SU-DHL-6 (cell line): ENCODE data around the gene SLC36A3.
A peak's percentile ranks its signal among the peaks of the same experiment; 100 is the strongest.

Experiments
- H2AFZ ChIP-seq: fragments of 200-600 bp; sonication (generic); 2 replicates; pipeline ENCODE4 v1.6.1; 2014; ENCODE audit warnings: low read depth, mild to moderate bottlenecking, moderate library complexity, mixed read lengths, antibody characterized with exemption, low read length; ENCODE audit not compliant: severe bottlenecking
- H3F3A ChIP-seq: fragments of 200-600 bp; shearing (Covaris generic); 2 replicates; pipeline ENCODE4 v1.6.0; 2016; ENCODE audit warnings: antibody characterized with exemption, mild to moderate bottlenecking; ENCODE audit not compliant: insufficient read depth
- H3K27ac ChIP-seq: fragments of 200-600 bp; sonication (generic); 2 replicates; pipeline ENCODE4 v1.5.1; 2016; ENCODE audit warnings: low read depth, mild to moderate bottlenecking, low read length, moderate library complexity, mixed read lengths
- H3K27me3 ChIP-seq: fragments of 200-600 bp; sonication (generic), shearing (Covaris generic); 2 replicates; pipeline ENCODE4 v1.6.0; 2014; ENCODE audit warnings: mild to moderate bottlenecking, low read length
- H3K36me3 ChIP-seq: fragments of 200-600 bp; sonication (generic); 2 replicates; pipeline ENCODE4 v1.6.1; 2014; ENCODE audit warnings: mild to moderate bottlenecking, low read length, mixed read lengths
- H3K4me2 ChIP-seq: fragments of 300-600, 200-600 bp; shearing (Covaris generic), sonication (generic); 2 replicates; pipeline ENCODE4 v1.6.0; 2014; ENCODE audit warnings: low read length, low read depth, mild to moderate bottlenecking; ENCODE audit not compliant: poor library complexity, severe bottlenecking
- H3K4me3 ChIP-seq: fragments of 200-600 bp; sonication (generic); 2 replicates; pipeline ENCODE4 v1.5.1; 2014; ENCODE audit warnings: antibody characterized with exemption, low read length, mild to moderate bottlenecking, mixed read lengths; ENCODE audit not compliant: insufficient read depth, poor library complexity, severe bottlenecking
- H3K79me2 ChIP-seq: fragments of 200-600 bp; sonication (generic); 2 replicates; pipeline ENCODE4 v1.6.1; 2014; ENCODE audit warnings: mild to moderate bottlenecking, low read length, moderate library complexity; ENCODE audit not compliant: insufficient read depth
- H3K9ac ChIP-seq: fragments of 200-600 bp; sonication (generic); 2 replicates; pipeline ENCODE4 v1.7.0; 2014; ENCODE audit warnings: mild to moderate bottlenecking, low read length
- H3K9me2 ChIP-seq: fragments of 200-600 bp; sonication (generic); replicated peaks from 2 replicates; pipeline ENCODE4 v1.6.1; 2014; ENCODE audit warnings: low read length; ENCODE audit not compliant: insufficient read depth
- H3K9me3 ChIP-seq: fragments of 200-600 bp; sonication (generic); 2 replicates; pipeline ENCODE4 v1.6.1; 2014; ENCODE audit warnings: low read length, mixed read lengths; ENCODE audit not compliant: insufficient read depth
- H4K20me1 ChIP-seq: fragments of 200-600 bp; sonication (generic); 2 replicates; pipeline ENCODE4 v1.6.1; 2014; ENCODE audit warnings: low read depth, mild to moderate bottlenecking, antibody characterized with exemption, low read length, moderate library complexity, mixed read lengths
- EZH2phosphoT487 ChIP-seq: fragments of 200-600 bp; sonication (generic), shearing (Covaris generic); conservative IDR thresholded peaks from 2 replicates; pipeline ENCODE4 v1.6.1; 2018; ENCODE audit warnings: mild to moderate bottlenecking, antibody characterized with exemption, low read length, moderate library complexity, mixed read lengths
- TF ChIP-seq, protein P1 (sequence below): fragments of 200-600 bp; sonication (generic); IDR thresholded peaks from one replicate; pipeline ENCODE4 v1.5.1; 2017; ENCODE audit warnings: antibody characterized with exemption, mild to moderate bottlenecking, low read length, moderate library complexity; ENCODE audit not compliant: insufficient read depth, poor library complexity, severe bottlenecking

The SLC36A3 gene

GRCh38 chr5:151259931-151260330 is 43.6 kb downstream of the SLC36A3 start:
- H3K79me2 ChIP-seq = peaks cover 97% of the 10 kb centered on the region
- no peak overlapping the region for H3K27ac ChIP-seq
- no peak overlapping the region for H3K4me2 ChIP-seq

GRCh38 chr5:151258816-151259215 is 44.8 kb downstream of the SLC36A3 start:
- Histone ChIP-seq H4K20me1 (no peaks in the 10 kb centered on the region; the same call in 1 of the 2 replicates), H3K79me2 (peaks cover 98% of the 10 kb centered on the region), H3K9me2 (no peaks in the 10 kb centered on the region), H3K9me3 (no peaks in the 10 kb centered on the region), H3K36me3 (peaks cover 9% of the 10 kb centered on the region; the same call in 1 of the 2 replicates), H3K4me2 (no peak overlapping the region), H2AFZ (no peak overlapping the region), H3K27ac (no peak overlapping the region), H3F3A (peaks cover 17% of the 10 kb centered on the region), H3K4me3 (no peak overlapping the region), H3K9ac (no peak overlapping the region), H3K27me3 (no peaks in the 10 kb centered on the region)
- TF ChIP-seq EZH2phosphoT487 = no peak
- TF ChIP-seq, protein P1, sequence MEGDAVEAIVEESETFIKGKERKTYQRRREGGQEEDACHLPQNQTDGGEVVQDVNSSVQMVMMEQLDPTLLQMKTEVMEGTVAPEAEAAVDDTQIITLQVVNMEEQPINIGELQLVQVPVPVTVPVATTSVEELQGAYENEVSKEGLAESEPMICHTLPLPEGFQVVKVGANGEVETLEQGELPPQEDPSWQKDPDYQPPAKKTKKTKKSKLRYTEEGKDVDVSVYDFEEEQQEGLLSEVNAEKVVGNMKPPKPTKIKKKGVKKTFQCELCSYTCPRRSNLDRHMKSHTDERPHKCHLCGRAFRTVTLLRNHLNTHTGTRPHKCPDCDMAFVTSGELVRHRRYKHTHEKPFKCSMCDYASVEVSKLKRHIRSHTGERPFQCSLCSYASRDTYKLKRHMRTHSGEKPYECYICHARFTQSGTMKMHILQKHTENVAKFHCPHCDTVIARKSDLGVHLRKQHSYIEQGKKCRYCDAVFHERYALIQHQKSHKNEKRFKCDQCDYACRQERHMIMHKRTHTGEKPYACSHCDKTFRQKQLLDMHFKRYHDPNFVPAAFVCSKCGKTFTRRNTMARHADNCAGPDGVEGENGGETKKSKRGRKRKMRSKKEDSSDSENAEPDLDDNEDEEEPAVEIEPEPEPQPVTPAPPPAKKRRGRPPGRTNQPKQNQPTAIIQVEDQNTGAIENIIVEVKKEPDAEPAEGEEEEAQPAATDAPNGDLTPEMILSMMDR = no peak

More at GRCh38 chr5:151259931-151260330, 43.6 kb downstream of the SLC36A3 start:
- H3K27me3 ChIP-seq = no peaks in the 10 kb centered on the region
- no peaks in the 10 kb centered on the region; the same call in 1 of the 2 replicates for H4K20me1 ChIP-seq
- H3K4me3 ChIP-seq = no peak overlapping the region
- H2AFZ ChIP-seq = no peak overlapping the region
- peaks cover 8% of the 10 kb centered on the region; the same call in 1 of the 2 replicates for H3F3A ChIP-seq
- no peaks in the 10 kb centered on the region for H3K9me2 ChIP-seq
- H3K9me3 ChIP-seq = no peaks in the 10 kb centered on the region
- H3K36me3 ChIP-seq = peaks cover 14% of the 10 kb centered on the region
- TF ChIP-seq, protein P1 = no peak
- TF ChIP-seq EZH2phosphoT487 = no peak
- no peak overlapping the region for H3K9ac ChIP-seq

GRCh38 chr5:151258201-151258611 is 45.4 kb downstream of the SLC36A3 start:
- Histone ChIP-seq H3K27me3 (no peaks in the 10 kb centered on the region), H3K4me2 (peak overlapping the region; percentile 68), H3K79me2 (peaks cover 98% of the 10 kb centered on the region), H3F3A (peaks cover 19% of the 10 kb centered on the region), H3K27ac (peak overlapping the region; percentile 84), H3K36me3 (peaks cover 9% of the 10 kb centered on the region; the same call in 1 of the 2 replicates), H3K9me3 (no peaks in the 10 kb centered on the region), H2AFZ (no peak overlapping the region), H3K4me3 (no peak overlapping the region), H4K20me1 (no peaks in the 10 kb centered on the region; the same call in 1 of the 2 replicates), H3K9me2 (no peaks in the 10 kb centered on the region), H3K9ac (no peak overlapping the region)
- TF ChIP-seq, protein P1 = no peak
